Activated CD4-positive, alpha-beta memory T cell treated with anti-CD3 and anti-CD28 coated beads, Interleukin-2, amount 10 ng/mL, durations not matched to agents 7 days and 5 days (primary cell): ENCODE data around the gene CREB3L4. TPM values are rescaled to one million over a fixed set of nuclear protein-coding genes. Genes with fewer than 3 reads are reported as not detected.

Source experiments
- CTCF ChIA-PET: fragments of 350-600 bp; sonication (Branson Sonifier 250); formaldehyde crosslinking; loops from one replicate; lab custom pipeline; 2021; ENCODE audit warnings: antibody characterized with exemption, inconsistent platforms; lab: Charles Lee
- POLR2A ChIA-PET: fragments of 350-600 bp; sonication (Branson Sonifier 250); formaldehyde crosslinking; loops from one replicate; lab custom pipeline; 2021; ENCODE audit warnings: antibody characterized with exemption; lab: Charles Lee
- DNase-seq: peaks from one replicate; pipeline ENCODE4 v3.0.0-alpha.2; 2020
- H3K27ac Mint-ChIP-seq: one replicate; pipeline ENCODE4 v1.8.0; 2021; ENCODE audit warnings: mild to moderate bottlenecking, mixed read lengths
- H3K27me3 Mint-ChIP-seq: one replicate; pipeline ENCODE4 v1.8.0; 2021; ENCODE audit warnings: mixed read lengths
- H3K36me3 Mint-ChIP-seq: one replicate; pipeline ENCODE4 v1.8.0; 2021; ENCODE audit warnings: low read depth, mixed read lengths
- H3K4me1 Mint-ChIP-seq: one replicate; pipeline ENCODE4 v1.8.0; 2021; ENCODE audit warnings: mixed read lengths
- H3K4me3 Mint-ChIP-seq: one replicate; pipeline ENCODE4 v1.8.0; 2021; ENCODE audit warnings: mild to moderate bottlenecking, mixed read lengths
- H3K9me3 Mint-ChIP-seq: one replicate; pipeline ENCODE4 v1.8.0; 2021; ENCODE audit warnings: mixed read lengths
- total RNA-seq, 2 experiments: library from RNA; stranded (reverse); gene quantifications; one replicate each; pipeline ENCODE4 v1.2.3, GENCODE V29; 2021

Gene CREB3L4
- total RNA-seq, 2 experiments from 2014 or later = 7.0 to 8.4 TPM

DNA sequence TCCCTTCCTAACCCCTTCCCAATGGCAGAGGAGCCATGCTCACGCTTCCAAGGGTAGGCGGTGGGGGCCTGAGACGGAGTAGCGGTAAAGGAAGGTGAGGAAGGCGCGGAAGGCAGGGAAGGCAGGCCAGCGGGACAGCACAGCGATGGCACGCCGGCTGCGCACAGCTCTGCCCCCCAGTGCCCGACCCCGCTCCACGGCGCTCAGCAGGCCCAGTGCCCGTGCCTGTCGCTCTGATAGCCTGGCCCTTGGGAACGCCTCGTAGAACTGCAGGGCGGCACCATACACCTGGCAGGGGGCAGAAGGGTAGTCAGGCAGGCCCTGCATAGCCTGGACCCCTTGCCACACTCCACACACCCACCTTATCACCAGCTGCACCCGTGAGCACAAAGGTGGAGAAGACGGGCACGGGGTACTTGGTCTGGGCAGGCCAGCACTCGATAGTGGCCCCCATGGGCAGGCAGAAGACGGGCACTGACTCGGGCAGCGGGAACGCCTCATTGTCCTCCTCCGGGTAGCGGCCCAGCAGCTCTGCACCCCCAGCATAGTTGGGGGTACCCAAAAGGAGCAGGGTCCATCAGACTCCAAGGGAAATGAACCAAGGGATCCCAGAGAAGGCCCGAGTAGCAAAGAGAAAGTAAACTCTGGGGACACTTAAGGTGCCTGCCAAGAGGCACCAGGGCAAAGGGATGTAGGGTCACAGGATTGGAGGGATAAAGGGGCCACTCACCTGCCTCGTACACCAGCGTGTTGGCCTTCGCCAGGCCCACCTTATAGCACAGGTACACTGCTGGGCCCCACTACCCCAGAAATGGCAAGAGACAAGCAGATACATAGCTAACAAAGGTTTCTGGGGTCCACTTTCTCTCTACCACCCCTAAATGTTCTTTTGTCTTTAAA lies 25.6 kb upstream of the CREB3L4 start:
- Mint-ChIP-seq H3K9me3 (no peaks in the 10 kb centered on the region), H3K4me3 (no peak overlapping the region), H3K27me3 (no peaks in the 10 kb centered on the region), H3K4me1 (peaks cover 40% of the 10 kb centered on the region), H3K27ac (no peak overlapping the region), H3K36me3 (peaks cover 77% of the 10 kb centered on the region)
- DNase-seq = no peak
- POLR2A ChIA-PET = interaction anchor here (3.1 to 4.6 kb wide), 2 partner anchors 19 to 48 kb away, joined by 7 to 31 read pairs; partner anchors contain the start of genes GATAD2B and RPS27
- CTCF ChIA-PET = no interaction called here

DNA sequence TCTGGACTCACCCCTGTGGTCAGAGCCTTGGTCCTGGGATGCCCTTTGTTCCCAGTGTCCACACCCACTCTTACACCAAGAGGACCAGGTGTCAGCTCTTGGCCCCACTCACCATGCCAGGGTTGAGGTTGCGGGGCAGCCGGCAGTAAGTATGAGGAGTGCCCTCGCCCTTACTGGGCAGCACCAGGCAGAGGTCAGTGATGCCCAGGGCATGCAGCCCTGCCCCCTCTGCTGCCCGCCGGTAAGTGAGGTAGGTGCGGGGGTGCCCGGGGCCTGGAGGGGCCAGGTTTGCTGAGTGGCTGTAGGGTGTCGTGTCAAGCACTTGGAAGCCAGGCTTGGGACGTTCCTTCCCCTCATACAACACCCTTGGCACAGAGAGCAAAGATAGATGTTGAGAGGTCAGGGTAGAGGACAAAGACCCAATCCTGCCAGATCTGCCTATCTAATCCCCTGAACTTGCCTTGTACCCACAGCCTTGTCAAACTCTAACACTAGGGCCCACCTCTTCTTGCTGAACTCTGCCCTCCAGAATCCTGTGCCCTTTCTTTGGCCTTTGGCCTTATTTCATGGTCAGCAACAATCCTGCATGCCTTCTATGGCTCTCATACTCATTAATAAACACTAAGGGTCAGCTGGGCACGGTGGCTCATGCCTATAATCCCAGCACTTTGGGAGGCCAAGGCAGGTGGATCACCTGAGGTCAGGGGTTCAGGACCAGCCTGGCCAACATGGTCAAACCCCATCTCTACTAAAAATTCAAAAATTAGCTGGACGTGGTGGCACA lies 24.7 kb upstream of the CREB3L4 start:
- Mint-ChIP-seq H3K4me3 (no peak overlapping the region), H3K4me1 (peaks cover 40% of the 10 kb centered on the region), H3K27me3 (no peaks in the 10 kb centered on the region), H3K9me3 (no peaks in the 10 kb centered on the region), H3K27ac (peak overlapping the region; percentile 66), H3K36me3 (peaks cover 76% of the 10 kb centered on the region)
- no peak for DNase-seq
- POLR2A ChIA-PET = interaction anchor here (3.1 to 6.9 kb wide), 8 partner anchors 13 to 47 kb away, joined by 7 to 165 read pairs (median 63); partner anchors contain the start of genes CREB3L4, CRTC2, GATAD2B and JTB
- CTCF ChIA-PET = interaction anchor here (4.7 kb wide), 1 partner anchor 14 kb away, joined by 51 read pairs; the partner anchor contains the start of gene CRTC2

DNA sequence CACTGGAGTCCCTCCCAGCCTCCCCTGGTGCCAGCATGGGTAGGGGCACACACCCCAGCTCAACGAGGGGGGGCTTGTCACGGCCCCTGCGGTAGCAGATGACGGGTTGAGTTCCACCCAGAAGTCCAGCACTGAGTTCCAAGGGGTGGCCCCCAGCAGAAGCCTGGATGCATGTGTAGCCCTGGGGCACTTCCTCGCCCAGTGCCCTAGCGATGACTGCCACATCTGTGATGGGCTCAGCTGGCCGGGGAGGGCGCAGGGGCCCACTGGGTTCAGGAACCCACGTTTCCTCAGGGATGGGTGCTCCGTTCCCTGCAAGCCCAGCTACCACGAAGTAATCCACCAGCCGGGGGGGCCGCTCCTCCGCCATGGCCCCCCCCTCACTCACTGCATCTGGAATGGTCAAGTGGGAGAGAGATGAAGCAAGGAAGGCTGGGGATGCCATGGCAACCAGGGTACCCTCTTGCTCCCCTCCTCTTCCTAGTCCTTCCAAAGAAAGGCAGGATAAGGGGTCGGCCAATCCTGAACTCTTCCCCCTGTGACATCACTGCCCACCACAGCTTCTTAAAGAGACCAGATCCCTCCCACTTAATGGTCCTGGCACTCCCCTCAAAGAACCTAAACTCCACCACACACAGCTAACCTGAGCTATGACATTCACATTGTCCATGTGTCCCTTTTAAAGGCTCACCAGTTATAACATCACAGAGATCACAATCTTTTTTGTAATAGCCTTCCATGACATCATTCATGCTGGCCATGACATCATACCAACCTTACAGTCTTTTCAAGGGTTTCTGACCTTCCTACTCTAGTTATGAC lies 23.5 kb upstream of the CREB3L4 start:
- Mint-ChIP-seq H3K4me1 (peaks cover 40% of the 10 kb centered on the region), H3K4me3 (peak overlapping the region; percentile 92), H3K9me3 (no peaks in the 10 kb centered on the region), H3K27me3 (no peaks in the 10 kb centered on the region), H3K27ac (peak overlapping the region; percentile 99), H3K36me3 (peaks cover 81% of the 10 kb centered on the region)
- no peak for DNase-seq
- CTCF ChIA-PET = interaction anchor here (0.7 to 4.7 kb wide), 11 partner anchors 12 to 347 kb away, joined by 3 to 52 read pairs (median 20); partner anchors contain the start of genes CREB3L4, CRTC2, GATAD2B and RAB13
- POLR2A ChIA-PET = interaction anchor here (0.7 to 6.9 kb wide), 25 partner anchors 8 to 412 kb away, joined by 3 to 165 read pairs (median 8); partner anchors contain the start of genes CHTOP, CREB3L4, CRTC2 and GATAD2B

DNA sequence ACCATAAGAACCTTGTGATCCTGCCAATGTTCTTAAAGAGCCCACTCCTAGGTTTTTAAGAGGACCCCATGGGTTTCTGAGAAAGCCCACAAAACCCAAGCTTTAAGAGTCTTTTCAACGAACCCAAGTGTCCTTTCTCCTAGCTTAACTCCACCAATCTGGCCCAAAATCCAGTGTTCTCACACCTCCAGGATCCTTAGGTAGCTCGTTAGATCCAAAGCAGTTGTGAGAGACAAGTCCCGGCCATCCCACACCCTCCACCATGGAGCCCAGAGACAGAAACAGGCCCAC lies 22.9 kb upstream of the CREB3L4 start:
- CTCF ChIA-PET = interaction anchor here (0.7 to 4.7 kb wide), 12 partner anchors 12 to 212 kb away, joined by 3 to 52 read pairs (median 18); partner anchors contain the start of genes CREB3L4, CRTC2, GATAD2B and JTB
- Mint-ChIP-seq H3K27ac (peak overlapping the region; percentile 99), H3K4me3 (peak overlapping the region; percentile 92), H3K4me1 (peaks cover 40% of the 10 kb centered on the region), H3K9me3 (no peaks in the 10 kb centered on the region), H3K27me3 (no peaks in the 10 kb centered on the region), H3K36me3 (peaks cover 76% of the 10 kb centered on the region)
- DNase-seq = no peak
- POLR2A ChIA-PET = interaction anchor here (0.7 to 6.9 kb wide), 27 partner anchors 9 to 413 kb away, joined by 3 to 165 read pairs (median 8); partner anchors contain the start of genes CHTOP, CREB3L4, CRTC2 and GATAD2B

- Mint-ChIP-seq H3K27me3 (no peaks in the 10 kb centered on the region), H3K4me3 (peak overlapping the region; percentile 92), H3K36me3 (peaks cover 75% of the 10 kb centered on the region), H3K27ac (peak overlapping the region; percentile 99), H3K4me1 (peaks cover 39% of the 10 kb centered on the region), H3K9me3 (no peaks in the 10 kb centered on the region)
- peak; percentile 91 for DNase-seq
- ChIA-PET POLR2A (interaction anchor here (0.7 to 6.9 kb wide), 29 partner anchors 9 to 413 kb away, joined by 3 to 165 read pairs (median 7); partner anchors contain the start of genes CHTOP, CREB3L4, CRTC2 and GATAD2B), CTCF (interaction anchor here (0.7 to 4.7 kb wide), 18 partner anchors 11 to 212 kb away, joined by 3 to 52 read pairs (median 4); partner anchors contain the start of genes CREB3L4, CRTC2, GATAD2B and JTB)
Observed at GRCh38 chr1:153945131-153945794, 22.4 kb upstream of the CREB3L4 start.

DNA sequence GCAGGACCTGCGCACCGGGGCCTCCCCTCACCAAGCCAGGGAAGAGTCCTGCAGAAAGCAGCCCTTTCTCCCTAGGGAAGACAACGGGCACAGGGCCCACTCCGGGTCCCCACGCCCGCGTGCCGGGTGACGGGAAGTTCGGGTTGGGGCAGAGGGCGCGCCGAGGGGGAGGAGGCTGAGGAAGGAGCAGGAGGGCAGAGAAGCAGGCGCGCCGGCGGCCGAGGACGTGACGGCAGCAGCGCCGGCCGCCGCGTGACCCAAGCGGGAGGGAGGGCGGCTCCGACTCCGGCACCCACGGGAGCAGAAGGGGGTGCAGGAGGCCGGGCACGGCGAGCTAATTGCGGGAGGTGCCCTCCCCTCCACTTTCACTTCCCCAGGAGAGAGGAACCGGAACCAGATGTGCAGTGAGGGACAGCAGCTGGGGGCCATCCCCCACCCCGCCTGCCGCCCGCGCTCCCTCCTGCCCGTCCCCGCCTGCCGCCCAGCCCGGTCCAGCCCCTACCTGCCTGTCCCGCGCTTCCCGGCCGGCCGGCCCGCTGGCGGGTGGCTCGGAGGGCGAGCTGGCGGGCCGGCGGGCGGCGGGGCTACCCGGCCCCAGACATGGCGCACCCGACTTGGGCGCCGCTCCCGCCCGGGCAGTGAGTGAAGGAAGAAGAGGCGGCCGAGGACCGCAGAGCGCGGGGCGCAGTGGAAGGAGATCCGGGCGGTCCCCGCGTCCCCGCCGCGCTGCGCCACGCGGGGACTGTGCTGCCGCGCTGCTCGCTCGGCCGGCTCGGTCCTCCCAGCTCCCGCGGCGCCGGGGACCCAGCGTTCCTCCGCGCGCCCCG lies 21.7 kb upstream of the CREB3L4 start:
- DNase-seq = peak; percentile 82
- no peaks in the 10 kb centered on the region for H3K27me3 Mint-ChIP-seq
- ChIA-PET CTCF (interaction anchor here (0.6 to 4.7 kb wide), 21 partner anchors 11 to 301 kb away, joined by 3 to 52 read pairs (median 5); partner anchors contain the start of genes CREB3L4, CRTC2, GATAD2B and JTB), POLR2A (interaction anchor here (0.8 to 6.9 kb wide), 25 partner anchors 8 to 410 kb away, joined by 3 to 165 read pairs (median 8); partner anchors contain the start of genes CREB3L4, CRTC2, GATAD2B and JTB)
- peaks cover 37% of the 10 kb centered on the region for H3K4me1 Mint-ChIP-seq
- H3K9me3 Mint-ChIP-seq = no peaks in the 10 kb centered on the region
- H3K36me3 Mint-ChIP-seq = peaks cover 75% of the 10 kb centered on the region
- H3K27ac Mint-ChIP-seq = peak overlapping the region; percentile 99
- peak overlapping the region; percentile 92 for H3K4me3 Mint-ChIP-seq

DNA sequence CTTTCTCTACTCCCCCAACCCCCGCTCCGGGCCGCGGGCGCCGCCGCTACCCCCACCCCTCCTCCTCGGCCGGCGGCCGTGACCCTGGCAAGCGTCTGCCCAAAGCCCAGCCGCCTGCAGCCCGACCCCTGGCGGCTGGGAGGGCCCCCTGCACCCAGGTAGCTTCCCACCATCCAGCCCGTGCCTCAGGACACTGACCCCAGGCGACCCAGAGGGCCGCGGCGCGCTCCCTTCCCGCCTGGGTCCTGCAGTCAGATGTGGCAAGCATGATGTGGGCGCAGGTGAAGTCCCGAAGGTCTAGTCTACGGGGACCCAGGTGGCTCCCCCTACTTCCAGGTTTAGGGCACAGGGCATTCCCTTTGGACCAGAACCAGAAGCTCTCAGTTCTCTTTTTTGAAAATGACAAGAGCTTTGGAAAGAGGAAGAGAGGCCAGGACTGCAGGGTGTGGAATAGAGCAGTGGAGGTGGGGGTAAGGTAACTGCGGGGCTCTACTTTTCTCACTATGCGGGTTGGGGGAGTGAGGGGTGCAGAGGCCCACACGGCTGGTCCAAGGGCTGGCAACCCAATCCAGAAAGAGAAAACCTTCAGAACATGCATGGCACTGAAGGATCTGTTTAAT lies 21.0 kb upstream of the CREB3L4 start, which contains the start of gene DENND4B:
TSS of gene DENND4B (minus strand) at position 97 of the 620 bp plus-strand sequence. CDS start 2,344 bp downstream, outside the sequence.
- no peaks in the 10 kb centered on the region for H3K9me3 Mint-ChIP-seq
- H3K36me3 Mint-ChIP-seq = peaks cover 75% of the 10 kb centered on the region
- peak within 1 kb of the TSS; percentile 99 for H3K27ac Mint-ChIP-seq
- no peaks in the 10 kb centered on the region for H3K27me3 Mint-ChIP-seq
- H3K4me3 Mint-ChIP-seq = peak within 1 kb of the TSS; percentile 92
- H3K4me1 Mint-ChIP-seq = peaks cover 35% of the 10 kb centered on the region
- DNase-seq = peak; percentile 77
- POLR2A ChIA-PET = interaction anchor here (0.6 to 6.9 kb wide), 23 partner anchors 9 to 411 kb away, joined by 3 to 165 read pairs (median 11); partner anchors contain the start of genes CREB3L4, CRTC2, GATAD2B and JTB
- CTCF ChIA-PET = interaction anchor here (0.6 to 4.7 kb wide), 21 partner anchors 10 to 302 kb away, joined by 3 to 52 read pairs (median 5); partner anchors contain the start of genes CREB3L4, CRTC2, GATAD2B and JTB

DNA sequence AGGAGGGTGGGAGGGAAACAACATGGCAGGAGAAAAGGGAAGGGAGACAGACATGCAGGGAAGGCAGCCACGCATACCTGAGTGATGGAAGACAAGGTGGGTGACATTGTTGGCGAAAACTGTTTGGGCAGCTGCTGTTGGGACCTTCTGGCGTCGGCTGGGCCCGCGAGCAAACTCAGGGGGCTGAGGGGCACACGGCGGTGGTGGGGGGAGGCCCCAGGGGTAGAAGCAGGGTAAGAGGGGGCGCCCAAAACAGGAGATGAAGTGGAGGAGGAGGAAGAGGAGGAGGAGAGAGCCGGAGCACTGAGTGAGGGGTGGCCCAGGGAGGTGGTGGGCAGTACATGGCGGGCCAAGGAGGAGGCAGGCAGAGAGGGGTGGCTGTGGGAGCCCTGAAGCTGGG lies 16.5 kb upstream of the CREB3L4 start:
- H3K4me1 Mint-ChIP-seq = peaks cover 28% of the 10 kb centered on the region
- H3K36me3 Mint-ChIP-seq = peaks cover 66% of the 10 kb centered on the region
- no peak overlapping the region for H3K4me3 Mint-ChIP-seq
- H3K27ac Mint-ChIP-seq = no peak overlapping the region
- DNase-seq = no peak
- no peaks in the 10 kb centered on the region for H3K27me3 Mint-ChIP-seq
- POLR2A ChIA-PET = interaction anchor here (0.6 to 1.3 kb wide), 3 partner anchors 11 to 28 kb away, joined by 3 read pairs; partner anchors contain the start of gene JTB
- CTCF ChIA-PET = interaction anchor here (1.0 kb wide), 1 partner anchor 36 kb away, joined by 3 read pairs; no protein-coding TSS in a partner anchor
- no peaks in the 10 kb centered on the region for H3K9me3 Mint-ChIP-seq

DNA sequence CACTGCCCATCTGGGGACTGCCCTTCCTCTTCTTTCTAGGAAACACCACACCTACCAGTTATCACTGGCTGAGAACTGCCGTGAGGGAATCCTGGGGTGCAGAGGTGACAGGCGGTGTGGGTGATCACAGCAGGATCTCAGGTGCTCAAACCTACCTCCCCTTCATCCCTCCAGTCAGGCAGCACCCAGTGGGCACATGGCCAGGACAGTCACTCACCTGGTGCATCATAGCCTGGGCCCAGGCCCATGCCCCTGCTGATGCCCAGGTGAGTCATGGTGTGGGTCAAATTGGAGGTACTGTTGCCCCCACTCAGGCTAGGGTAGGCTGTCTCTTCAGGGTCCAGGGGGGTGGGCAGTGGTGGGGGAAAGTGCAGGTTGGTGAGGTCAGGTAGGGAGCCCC lies 15.9 kb upstream of the CREB3L4 start:
- DNase-seq = no peak
- peaks cover 65% of the 10 kb centered on the region for H3K36me3 Mint-ChIP-seq
- H3K4me3 Mint-ChIP-seq = no peak overlapping the region
- peaks cover 32% of the 10 kb centered on the region for H3K4me1 Mint-ChIP-seq
- H3K27me3 Mint-ChIP-seq = no peaks in the 10 kb centered on the region
- no peak overlapping the region for H3K27ac Mint-ChIP-seq
- H3K9me3 Mint-ChIP-seq = no peaks in the 10 kb centered on the region
- ChIA-PET POLR2A (no interaction called here), CTCF (no interaction called here)
